Cardiac fibroblast (primary cell): ENCODE data around the gene PDCD2.
"Not testable (repeated sequence)": the region's sequence is repeated elsewhere in the genome, so short reads cannot be mapped to it uniquely, and the experiment has no call there.

Experiments used
- DNase-seq, 2 donors: peaks; one replicate each; pipeline versions ENCODE4 v3.0.0 to v3.0.0-alpha.2; 2010; ENCODE audit warnings: low read depth in 2 of 2
- H3K4me3 ChIP-seq, 2 donors: replicated peaks in 1 of 2; 1 replicate in 1 of 2; 2 replicates in 1 of 2; pipeline ENCODE4 v1.5.1; 2011; ENCODE audit warnings: low read depth in 2 of 2, low read length in 2 of 2, mild to moderate bottlenecking in 2 of 2, moderate library complexity in 1 of 2
- CTCF ChIP-seq: IDR thresholded peaks from one replicate; pipeline ENCODE4 v1.5.1; 2011; ENCODE audit warnings: low read depth, mild to moderate bottlenecking, low read length, inconsistent platforms

PDCD2 gene

GRCh38 chr6:170584181-170584953, at the start of gene PDCD2:
PDCD2 (minus strand) TSS chr6:170584637; CDS start chr6:170584581, 56 bp downstream.
- TF ChIP-seq CTCF: no peak
- peak within 1 kb of the TSS; percentile 75 to 97 for H3K4me3 ChIP-seq
- DNase-seq: peak; percentile 89 to 90

GRCh38 chr6:170616020-170616554, 31.6 kb upstream of the PDCD2 start:
- not testable (repeated sequence) for DNase-seq, H3K4me3 ChIP-seq

GRCh38 chr6:170612256-170612804, 27.9 kb upstream of the PDCD2 start:
- not testable (repeated sequence) for H3K4me3 ChIP-seq, DNase-seq

GRCh38 chr6:170609225-170609624, 24.8 kb upstream of the PDCD2 start:
- H3K4me3 ChIP-seq, DNase-seq: not testable (repeated sequence)

GRCh38 chr6:170605574-170606259, 21.3 kb upstream of the PDCD2 start:
- H3K4me3 ChIP-seq: no peak overlapping the region
- no peak for DNase-seq
- no peak for TF ChIP-seq CTCF

GRCh38 chr6:170597278-170597677, 12.8 kb upstream of the PDCD2 start:
- TF ChIP-seq CTCF: no peak
- H3K4me3 ChIP-seq: no peak overlapping the region
- DNase-seq: no peak

GRCh38 chr6:170596426-170596825, 12.0 kb upstream of the PDCD2 start:
- TF ChIP-seq CTCF: no peak
- H3K4me3 ChIP-seq: no peak overlapping the region
- no peak for DNase-seq

- TF ChIP-seq CTCF: no peak
- no peak overlapping the region for H3K4me3 ChIP-seq
- no peak for DNase-seq
These were observed 6.3 kb upstream of the PDCD2 start for GRCh38 chr6:170590725-170591124.
